ENCODE data around the gene TLE1. TPM values are rescaled to one million over a fixed set of nuclear protein-coding genes. Genes with fewer than 3 reads are reported as not detected.

Gene TLE1
- total and polyA plus RNA-seq, 2 of the 4 experiments (the other 2 are of a cell fraction), result 36.0 to 51.0 TPM

GRCh38 chr9:81682797-81683196, 6.5 kb downstream of the TLE1 start:
- H2BK15ac ChIP-seq (ENCODE audit: low read depth, low read length), result no peak overlapping the region
- H3K9ac ChIP-seq (ENCODE audit: low read depth, low read length), result no peak overlapping the region
- no peak overlapping the region for H2BK120ac ChIP-seq (ENCODE audit: low read depth, low read length)
- H2AFZ ChIP-seq (replicated peaks; ENCODE audit: low read length, poor library complexity), result no peak overlapping the region
- H2BK20ac ChIP-seq (ENCODE audit: low read depth, low read length), result no peak overlapping the region; the same call in 1 of the 2 replicates
- H2AK9ac ChIP-seq (replicated peaks; ENCODE audit: low read depth, low read length, poor library complexity), result no peak overlapping the region
- dilution Hi-C loops (cut with HindIII; ENCODE audit: low sequenced_read_pairs, unreplicated experiment), result no loop called here
- DNase-seq (no peak), ATAC-seq (ENCODE audit: low read depth) (no peak)
- H3K14ac ChIP-seq (replicated peaks; ENCODE audit: low read depth, low read length), result no peak overlapping the region
- peaks cover 27% of the 10 kb centered on the region for H3K36me3 ChIP-seq (ENCODE audit: control insufficient read depth, insufficient read depth, low read length)
- no CpG with 5 or more reads among the region's 8 CpGs for WGBS, 2 experiments (ENCODE audit: extremely low coverage in 2 of 2, insufficient read length in 1 of 2)
- H4K91ac ChIP-seq (ENCODE audit: insufficient read depth, low read depth, low read length), result no peak overlapping the region
- peak overlapping the region; percentile 60 for H3K4me2 ChIP-seq (ENCODE audit: low read depth, low read length)
- TF ChIP-seq FOS (IDR thresholded peaks at IDR 0.05; ENCODE audit: low read depth, low read length), result no peak
- no peak for TF ChIP-seq NFE2L2 (IDR thresholded peaks at IDR 0.05; ENCODE audit: low read depth, low read length)
- TF ChIP-seq MXI1 (IDR thresholded peaks at IDR 0.05; ENCODE audit: borderline replicate concordance, low read depth, low read length), result no peak
- no peak for TF ChIP-seq BHLHE40 (IDR thresholded peaks at IDR 0.05; ENCODE audit: low read depth, low read length)
- no peak for TF ChIP-seq RFX5 (IDR thresholded peaks at IDR 0.05; ENCODE audit: low read depth, low read length)
- no peak for TF ChIP-seq RAD21 (IDR thresholded peaks at IDR 0.05; ENCODE audit: low read length)
- TF ChIP-seq MAFK (IDR thresholded peaks at IDR 0.05; ENCODE audit: low read depth, low read length), result no peak
- TF ChIP-seq, protein P1, sequence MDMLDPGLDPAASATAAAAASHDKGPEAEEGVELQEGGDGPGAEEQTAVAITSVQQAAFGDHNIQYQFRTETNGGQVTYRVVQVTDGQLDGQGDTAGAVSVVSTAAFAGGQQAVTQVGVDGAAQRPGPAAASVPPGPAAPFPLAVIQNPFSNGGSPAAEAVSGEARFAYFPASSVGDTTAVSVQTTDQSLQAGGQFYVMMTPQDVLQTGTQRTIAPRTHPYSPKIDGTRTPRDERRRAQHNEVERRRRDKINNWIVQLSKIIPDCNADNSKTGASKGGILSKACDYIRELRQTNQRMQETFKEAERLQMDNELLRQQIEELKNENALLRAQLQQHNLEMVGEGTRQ (IDR thresholded peaks at IDR 0.05; ENCODE audit: low read depth, low read length), result no peak
- no peak for TF ChIP-seq CEBPB (IDR thresholded peaks at IDR 0.05; ENCODE audit: low read depth, low read length)
- no peak for TF ChIP-seq POLR2A (IDR thresholded peaks at IDR 0.05; ENCODE audit: low read depth, low read length)
- TF ChIP-seq CTCF (conservative IDR thresholded peaks at IDR 0.05; ENCODE audit: low read depth, low read length), result no peak
- TF ChIP-seq RCOR1 (IDR thresholded peaks at IDR 0.05; ENCODE audit: insufficient replicate concordance, low read length), result no peak
- TF ChIP-seq MAZ (IDR thresholded peaks at IDR 0.05; ENCODE audit: borderline replicate concordance, low read depth, low read length), result no peak
- no peak for TF ChIP-seq CHD1 (IDR thresholded peaks at IDR 0.05; ENCODE audit: low read depth, low read length)
- TF ChIP-seq ELK1 (IDR thresholded peaks at IDR 0.05; ENCODE audit: borderline replicate concordance, low read depth, low read length), result no peak
- H4K8ac ChIP-seq (ENCODE audit: low read depth in 2 of 2, low read length in 2 of 2), result no peak overlapping the region
- H3K4me3 ChIP-seq (ENCODE audit: insufficient read depth, low read depth, low read length), result no peak overlapping the region
- no peak overlapping the region for H2AK5ac ChIP-seq (ENCODE audit: low read depth, low read length)
- H3K9me3 ChIP-seq (ENCODE audit: control insufficient read depth, insufficient read depth, low read length), result no peaks in the 10 kb centered on the region
- H4K20me1 ChIP-seq (ENCODE audit: insufficient read depth, low read length), result peaks cover 39% of the 10 kb centered on the region; the same call in 1 of the 2 replicates
- in situ Hi-C loops (cut with MboI; ENCODE audit: low sequenced_read_pairs), result loop anchor here (10.0 kb wide), 1 partner anchor 188 kb away; no protein-coding TSS in a partner anchor
- H4K5ac ChIP-seq (ENCODE audit: low read depth, low read length), result peak overlapping the region; percentile 34; the same call in 1 of the 2 replicates
- H3K27me3 ChIP-seq (ENCODE audit: control insufficient read depth, insufficient read depth, low read length), result no peaks in the 10 kb centered on the region
- no peak overlapping the region for H3K56ac ChIP-seq (ENCODE audit: extremely low read depth, insufficient read depth, low read length)
- H3K4me1 ChIP-seq (ENCODE audit: control insufficient read depth, insufficient read depth, low read length), result peaks cover 11% of the 10 kb centered on the region
- H3K23ac ChIP-seq (ENCODE audit: low read depth, low read length), result no peak overlapping the region
- H3K27ac ChIP-seq (ENCODE audit: insufficient read depth, low read length), result no peak overlapping the region
- ChIA-PET POLR2A (ENCODE audit: unreplicated experiment) (interaction anchor here (0.7 kb wide), 2 partner anchors 19 to 146 kb away, joined by 3 to 7 read pairs; no protein-coding TSS in a partner anchor), CTCF (interaction anchor here (1.4 kb wide), 1 partner anchor 9 kb away, joined by 4 read pairs; no protein-coding TSS in a partner anchor)
- H3K79me1 ChIP-seq (ENCODE audit: low read depth in 1 of 2, low read length in 2 of 2), result peaks cover 42 to 64% of the 10 kb centered on the region in 2 experiments
- BruUV-seq (replicated peaks), result no TSS peak
- intact Hi-C loops (cut with micrococcal nuclease), result loop anchor here (10.0 kb wide), 5 partner anchors 352 to 1282 kb away; no protein-coding TSS in a partner anchor
- no peak overlapping the region for H3K18ac ChIP-seq (ENCODE audit: low read depth, low read length)
- no peak overlapping the region for H2BK5ac ChIP-seq (ENCODE audit: low read depth, low read length, poor library complexity, severe bottlenecking)
- no peak overlapping the region for H3K4ac ChIP-seq (ENCODE audit: low read depth, low read length)
- H3K9me1 ChIP-seq (ENCODE audit: insufficient read depth, low read length), result peaks cover 17% of the 10 kb centered on the region

All from IMR-90 (cell line).